GM23338 (cell line): ENCODE results near the gene C1orf174. TPM values are rescaled to one million over a fixed set of nuclear protein-coding genes. Genes with fewer than 3 reads are reported as not detected.

ENCODE experiments used
- ATAC-seq: fragments of 200-7000 bp; cut with Tn5 transposase; 3 replicates; pipeline ENCODE4 v1.9.1; 2020
- DNase-seq: peaks from one replicate; pipeline ENCODE4 v3.0.0-alpha.2; 2015; ENCODE audit warnings: low spot score
- H2AFZ ChIP-seq: fragments of 200-600 bp; sonication (generic); 2 replicates; pipeline ENCODE4 v1.8.0; 2016; ENCODE audit warnings: antibody characterized with exemption, mild to moderate bottlenecking, moderate library complexity
- H3F3A ChIP-seq: fragments of 200-600 bp; sonication (generic); replicated peaks from 2 replicates; pipeline ENCODE4 v1.8.0; 2017; ENCODE audit warnings: antibody characterized with exemption, mixed run types, low read depth
- H3K27ac ChIP-seq: fragments of 200-600 bp; sonication (generic); 2 replicates; pipeline ENCODE4 v1.6.1; 2016; ENCODE audit warnings: low read depth
- H3K27me3 ChIP-seq: fragments of 200-600 bp; sonication (generic); 2 replicates; pipeline ENCODE4 v1.8.0; 2016; ENCODE audit warnings: mild to moderate bottlenecking, mixed run types, moderate library complexity; ENCODE audit not compliant: insufficient read depth
- H3K36me3 ChIP-seq: fragments of 200-600 bp; sonication (generic); 2 replicates; pipeline ENCODE4 v1.8.0; 2016; ENCODE audit warnings: mild to moderate bottlenecking; ENCODE audit not compliant: insufficient read depth
- H3K4me1 ChIP-seq: fragments of 200-600 bp; sonication (generic); 2 replicates; pipeline ENCODE4 v1.8.0; 2016; ENCODE audit warnings: mild to moderate bottlenecking, moderate library complexity; ENCODE audit not compliant: insufficient read depth
- H3K4me2 ChIP-seq: fragments of 200-600 bp; sonication (generic); 2 replicates; pipeline ENCODE4 v1.7.1; 2017; ENCODE audit warnings: mixed run types
- H3K4me3 ChIP-seq: fragments of 200-600 bp; sonication (generic); 2 replicates; pipeline ENCODE4 v1.6.1; 2016; ENCODE audit warnings: mixed run types
- H3K79me2 ChIP-seq: fragments of 200-600 bp; sonication (generic); replicated peaks from 2 replicates; pipeline ENCODE4 v1.8.0; 2017; ENCODE audit warnings: mild to moderate bottlenecking; ENCODE audit not compliant: insufficient read depth
- H3K9me2 ChIP-seq: fragments of 200-600 bp; sonication (generic); 2 replicates; pipeline ENCODE4 v1.8.0; 2017; ENCODE audit not compliant: insufficient read depth
- H4K20me1 ChIP-seq: fragments of 200-600 bp; sonication (generic); replicated peaks from 2 replicates; pipeline ENCODE4 v1.8.0; 2017; ENCODE audit warnings: mild to moderate bottlenecking; ENCODE audit not compliant: insufficient read depth
- H3K27ac Mint-ChIP-seq: 2 replicates; pipeline ENCODE4 v1.8.0; 2020; ENCODE audit warnings: inconsistent platforms, mild to moderate bottlenecking, moderate library complexity, mixed read lengths
- H3K27me3 Mint-ChIP-seq: 3 replicates; pipeline ENCODE4 v1.8.0; 2022; ENCODE audit warnings: low read depth, mild to moderate bottlenecking, moderate library complexity, mixed read lengths, inconsistent platforms; ENCODE audit not compliant: insufficient read depth, poor library complexity
- H3K36me3 Mint-ChIP-seq: 3 replicates; pipeline ENCODE4 v1.8.0; 2021; ENCODE audit warnings: low read depth, mild to moderate bottlenecking, inconsistent platforms, moderate library complexity, mixed read lengths
- H3K4me1 Mint-ChIP-seq: 3 replicates; pipeline ENCODE4 v1.8.0; 2020; ENCODE audit warnings: mild to moderate bottlenecking, inconsistent platforms, mixed read lengths
- H3K4me3 Mint-ChIP-seq: 3 replicates; pipeline ENCODE4 v1.8.0; 2021; ENCODE audit warnings: moderate library complexity, mild to moderate bottlenecking, inconsistent platforms, mixed read lengths
- H3K9me3 Mint-ChIP-seq: 3 replicates; pipeline ENCODE4 v1.8.0; 2020; ENCODE audit warnings: moderate library complexity, mild to moderate bottlenecking, inconsistent platforms, mixed read lengths
- CREB1 ChIP-seq: fragments of 250-450 bp; sonication (Bioruptor Pico); IDR thresholded peaks from 2 replicates; pipeline ENCODE4 v1.5.0; 2020; ENCODE audit warnings: low read depth, mild to moderate bottlenecking, moderate library complexity
- CTCF ChIP-seq, 2 experiments: fragments of 200-600 bp in 1 of 2; sonication (generic) in 1 of 2; conservative IDR thresholded peaks; 2 replicates each; pipeline versions ENCODE4 v1.5.1 to v1.6.1; 2016 to 2017; ENCODE audit warnings: antibody characterized with exemption in 2 of 2, low read depth in 2 of 2, mild to moderate bottlenecking in 2 of 2, moderate library complexity in 1 of 2
- NANOG ChIP-seq: IDR thresholded peaks from 2 replicates; pipeline ENCODE4 v1.6.1; 2016; ENCODE audit warnings: antibody characterized with exemption, borderline replicate concordance
- POLR2AphosphoS5 ChIP-seq: IDR thresholded peaks from 2 replicates; pipeline ENCODE4 v1.6.1; 2016; ENCODE audit warnings: antibody characterized with exemption, low read depth
- REST ChIP-seq: IDR thresholded peaks from one replicate; pipeline ENCODE4 v1.6.1; 2018; ENCODE audit warnings: antibody characterized with exemption; ENCODE audit not compliant: unreplicated experiment
- polyA plus RNA-seq: library from polyadenylated mRNA; unstranded; fragments of >200 nt; fragmentation: Nextera tagmentation; extraction: Ambion mirVana; gene quantifications from 2 replicates; pipeline ENCODE4 v1.2.1, GENCODE V29; 2016
- total RNA-seq: library from RNA; depleted of rRNA; stranded (reverse); fragments of >200 nt; shearing (Covaris generic); gene quantifications from 2 replicates; pipeline ENCODE4 v1.2.3, GENCODE V29; 2014

Gene C1orf174
- total and polyA plus RNA-seq, 2 experiments from 2014 or later, result 28.5 to 28.7 TPM

GRCh38 chr1:3899754-3900149, 320 bp downstream of the C1orf174 start:
- no peaks in the 10 kb centered on the region for H3K9me2 ChIP-seq
- H3K27ac ChIP-seq, result peak overlapping the region; percentile 100
- no peak for ATAC-seq
- H3K4me1 ChIP-seq, result 0 out of 2 replicates have a peak, but pooled peaks cover 4% of the 10 kb centered on the region
- no peak for TF ChIP-seq POLR2AphosphoS5
- TF ChIP-seq CTCF (conservative IDR thresholded peaks at IDR 0.05; ENCODE audit: low read depth in 2 of 2), result peak in 1 of 2 experiments; percentile 30; a peak in 2 of 4 replicates
- no peak for TF ChIP-seq REST
- peak; percentile 88 for DNase-seq
- H3K36me3 ChIP-seq, result no peaks in the 10 kb centered on the region
- peaks cover 47% of the 10 kb centered on the region for H3K79me2 ChIP-seq
- peaks cover 11% of the 10 kb centered on the region; the same call in 1 of the 2 replicates for H4K20me1 ChIP-seq
- no peaks in the 10 kb centered on the region for H3K27me3 ChIP-seq
- no peak overlapping the region; the same call in 1 of the 2 replicates for H3K27ac Mint-ChIP-seq
- H3K4me3 ChIP-seq, result peak overlapping the region; percentile 95
- H3K27me3 Mint-ChIP-seq, result peaks cover 9% of the 10 kb centered on the region
- H3K36me3 Mint-ChIP-seq, result peaks cover 6% of the 10 kb centered on the region; the same call in 2 of the 3 replicates
- H3F3A ChIP-seq, result peaks cover 3% of the 10 kb centered on the region; the same call in 1 of the 2 replicates
- H3K4me2 ChIP-seq, result peak overlapping the region; percentile 93
- peak overlapping the region; percentile 94 for H3K4me3 Mint-ChIP-seq
- peaks cover 11% of the 10 kb centered on the region; the same call in 2 of the 3 replicates for H3K9me3 Mint-ChIP-seq
- peaks cover 22% of the 10 kb centered on the region for H3K4me1 Mint-ChIP-seq
- H2AFZ ChIP-seq, result peak overlapping the region; percentile 95

GRCh38 chr1:3898994-3899753, 898 bp downstream of the C1orf174 start:
- peak overlapping the region; percentile 95 for H2AFZ ChIP-seq
- Mint-ChIP-seq H3K9me3 (peaks cover 11% of the 10 kb centered on the region; the same call in 2 of the 3 replicates), H3K36me3 (peaks cover 6% of the 10 kb centered on the region; the same call in 2 of the 3 replicates), H3K27ac (peak overlapping the region; percentile 96), H3K27me3 (peaks cover 9% of the 10 kb centered on the region), H3K4me3 (peak overlapping the region; percentile 94), H3K4me1 (peaks cover 18% of the 10 kb centered on the region)
- peaks cover 53% of the 10 kb centered on the region for H3K79me2 ChIP-seq
- peaks cover 3% of the 10 kb centered on the region; the same call in 1 of the 2 replicates for H3F3A ChIP-seq
- H3K27me3 ChIP-seq, result no peaks in the 10 kb centered on the region
- ATAC-seq (peak; percentile 15), DNase-seq (peak; percentile 87)
- no peaks in the 10 kb centered on the region for H3K9me2 ChIP-seq
- peak overlapping the region; percentile 100 for H3K27ac ChIP-seq
- H3K4me2 ChIP-seq, result peak overlapping the region; percentile 93
- peaks cover 11% of the 10 kb centered on the region; the same call in 1 of the 2 replicates for H4K20me1 ChIP-seq
- H3K36me3 ChIP-seq, result no peaks in the 10 kb centered on the region
- H3K4me1 ChIP-seq, result 0 out of 2 replicates have a peak, but pooled peaks cover 4% of the 10 kb centered on the region
- TF ChIP-seq CREB1 (0 out of 2 replicates have a peak, but pooled peaks have one; percentile 33), CTCF (conservative IDR thresholded peaks at IDR 0.05; ENCODE audit: low read depth in 2 of 2) (peak in 1 of 2 experiments; percentile 26; a peak in 2 of 4 replicates), NANOG (no peak)
- peak overlapping the region; percentile 95 for H3K4me3 ChIP-seq
